Measurements from ENCODE around the gene NFE2L1.

DNA sequence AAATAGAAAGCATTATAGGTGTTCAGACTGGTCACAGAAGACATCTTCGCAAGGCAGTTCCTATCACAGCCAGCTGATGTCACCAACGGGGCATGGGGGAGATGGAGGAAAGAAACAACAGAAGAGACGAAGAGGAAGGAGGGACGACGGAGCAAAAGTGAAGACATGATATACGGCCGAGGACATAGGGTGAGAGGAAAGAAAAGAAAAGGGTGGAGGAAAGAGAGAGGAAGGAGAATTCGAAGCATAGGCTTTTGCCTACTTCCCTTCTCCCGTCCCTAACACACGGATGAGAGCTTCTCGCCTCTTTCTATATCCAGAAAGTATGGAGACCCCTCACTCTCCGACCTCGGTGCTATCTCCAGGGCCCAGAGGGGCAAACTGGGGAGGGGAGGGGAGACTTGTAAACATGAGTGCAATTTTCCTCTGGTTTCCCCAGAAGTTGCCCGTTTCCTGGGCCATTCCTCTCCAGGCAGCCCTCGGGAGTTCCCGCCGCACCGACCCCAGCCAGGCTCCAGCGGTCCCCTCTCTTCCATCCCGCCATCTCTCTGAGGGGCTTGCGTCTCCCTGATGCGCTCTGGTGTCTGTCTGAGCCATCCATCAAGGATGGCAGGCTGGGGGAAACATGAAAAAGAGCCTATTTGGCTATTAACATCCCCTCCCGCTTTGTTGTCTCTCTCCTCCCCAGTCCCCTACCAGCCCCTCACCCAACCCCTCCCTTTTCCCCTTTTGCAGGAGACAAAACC is 36.6 kb upstream of the NFE2L1 start:
- TF ChIP-seq EZH2 (IDR thresholded peaks at IDR 0.05; ENCODE audit: low read depth, low read length, severe bottlenecking), result no peak
- TF ChIP-seq, protein P1, sequence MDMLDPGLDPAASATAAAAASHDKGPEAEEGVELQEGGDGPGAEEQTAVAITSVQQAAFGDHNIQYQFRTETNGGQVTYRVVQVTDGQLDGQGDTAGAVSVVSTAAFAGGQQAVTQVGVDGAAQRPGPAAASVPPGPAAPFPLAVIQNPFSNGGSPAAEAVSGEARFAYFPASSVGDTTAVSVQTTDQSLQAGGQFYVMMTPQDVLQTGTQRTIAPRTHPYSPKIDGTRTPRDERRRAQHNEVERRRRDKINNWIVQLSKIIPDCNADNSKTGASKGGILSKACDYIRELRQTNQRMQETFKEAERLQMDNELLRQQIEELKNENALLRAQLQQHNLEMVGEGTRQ (IDR thresholded peaks at IDR 0.05; ENCODE audit: low read length), result no peak
- TF ChIP-seq CTCF (IDR thresholded peaks at IDR 0.05; ENCODE audit: control extremely low read depth in 1 of 3, insufficient read depth in 1 of 3, low read depth in 1 of 3, low read length in 3 of 3), result peak; percentile 40 to 66 (median 63)
- no peak for TF ChIP-seq FOSL1 (IDR thresholded peaks at IDR 0.05; ENCODE audit: insufficient read depth, low read depth, low read length)
- TF ChIP-seq POLR2A (IDR thresholded peaks at IDR 0.05; ENCODE audit: control extremely low read depth in 1 of 2, low read depth in 2 of 2, low read length in 2 of 2), result no peak
- no peak for TF ChIP-seq POLR2AphosphoS5 (IDR thresholded peaks at IDR 0.05; ENCODE audit: low read depth, low read length)
- no peak for TF ChIP-seq RFX5 (IDR thresholded peaks at IDR 0.05; ENCODE audit: borderline replicate concordance, low read depth, low read length)
- TF ChIP-seq, protein P2, sequence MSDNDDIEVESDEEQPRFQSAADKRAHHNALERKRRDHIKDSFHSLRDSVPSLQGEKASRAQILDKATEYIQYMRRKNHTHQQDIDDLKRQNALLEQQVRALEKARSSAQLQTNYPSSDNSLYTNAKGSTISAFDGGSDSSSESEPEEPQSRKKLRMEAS (IDR thresholded peaks at IDR 0.05), result 0 out of 2 replicates have a peak, but pooled peaks have one; percentile 6
- TF ChIP-seq TAF7 (optimal IDR thresholded peaks at IDR 0.05; ENCODE audit: borderline replicate concordance, low read depth, low read length), result no peak
- no peak for TF ChIP-seq EP300 (IDR thresholded peaks at IDR 0.05; ENCODE audit: borderline replicate concordance in 1 of 2, low read depth in 2 of 2, low read length in 2 of 2)
- no peak for TF ChIP-seq MAFK (IDR thresholded peaks at IDR 0.05; ENCODE audit: low read depth, low read length)
- TF ChIP-seq TCF12 (IDR thresholded peaks at IDR 0.05; ENCODE audit: low read depth, low read length), result no peak
- TF ChIP-seq RBBP5 (IDR thresholded peaks at IDR 0.05; ENCODE audit: borderline replicate concordance, low read depth, low read length), result 0 out of 2 replicates have a peak, but pooled peaks have one; percentile 55
- TF ChIP-seq SIN3A (conservative IDR thresholded peaks at IDR 0.05 in 1 of 2, IDR thresholded peaks at IDR 0.05 in 1 of 2; ENCODE audit: low read depth in 1 of 2, low read length in 2 of 2), result peak in 1 of 2 experiments; percentile 49; a peak in 1 of 4 replicates

All from H1 (cell line).